A673 (cell line): ENCODE results near the gene CACNA2D1.

Experiments
- EZH2 ChIP-seq: fragments of 200-600 bp; sonication (generic); IDR thresholded peaks from 2 replicates; pipeline ENCODE4 v1.6.1; 2017; ENCODE audit warnings: borderline replicate concordance, low read depth, mild to moderate bottlenecking, mixed read lengths, antibody characterized with exemption, low read length; ENCODE audit not compliant: poor library complexity, severe bottlenecking
- TF ChIP-seq, protein P1 (sequence below): fragments of 300-800, 200-600 bp; sonication (generic); conservative IDR thresholded peaks from 2 replicates; pipeline ENCODE4 v1.5.1; 2017; ENCODE audit warnings: low read depth, mild to moderate bottlenecking, antibody characterized with exemption, low read length, moderate library complexity, mixed read lengths

DNA sequence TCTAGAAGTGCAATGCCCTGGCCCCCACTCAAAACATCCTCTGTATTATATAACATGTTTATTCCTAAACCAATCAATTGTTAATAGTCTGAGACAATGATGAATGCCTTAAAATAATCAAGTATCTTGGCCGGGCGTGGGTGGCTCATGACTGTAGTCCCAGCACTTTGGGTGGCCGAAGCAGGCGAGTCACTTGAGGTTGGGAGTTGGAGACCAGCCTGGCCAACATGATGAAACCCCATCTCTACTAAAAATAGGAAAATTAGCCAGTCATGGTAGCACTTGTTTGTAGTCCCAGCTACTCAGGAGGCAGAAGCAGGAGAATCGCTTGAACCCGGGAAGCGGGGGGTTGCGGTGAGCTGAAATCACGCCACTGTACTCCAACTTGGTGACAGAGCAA, 29.4 kb upstream of the CACNA2D1 start:
- TF ChIP-seq, protein P1, sequence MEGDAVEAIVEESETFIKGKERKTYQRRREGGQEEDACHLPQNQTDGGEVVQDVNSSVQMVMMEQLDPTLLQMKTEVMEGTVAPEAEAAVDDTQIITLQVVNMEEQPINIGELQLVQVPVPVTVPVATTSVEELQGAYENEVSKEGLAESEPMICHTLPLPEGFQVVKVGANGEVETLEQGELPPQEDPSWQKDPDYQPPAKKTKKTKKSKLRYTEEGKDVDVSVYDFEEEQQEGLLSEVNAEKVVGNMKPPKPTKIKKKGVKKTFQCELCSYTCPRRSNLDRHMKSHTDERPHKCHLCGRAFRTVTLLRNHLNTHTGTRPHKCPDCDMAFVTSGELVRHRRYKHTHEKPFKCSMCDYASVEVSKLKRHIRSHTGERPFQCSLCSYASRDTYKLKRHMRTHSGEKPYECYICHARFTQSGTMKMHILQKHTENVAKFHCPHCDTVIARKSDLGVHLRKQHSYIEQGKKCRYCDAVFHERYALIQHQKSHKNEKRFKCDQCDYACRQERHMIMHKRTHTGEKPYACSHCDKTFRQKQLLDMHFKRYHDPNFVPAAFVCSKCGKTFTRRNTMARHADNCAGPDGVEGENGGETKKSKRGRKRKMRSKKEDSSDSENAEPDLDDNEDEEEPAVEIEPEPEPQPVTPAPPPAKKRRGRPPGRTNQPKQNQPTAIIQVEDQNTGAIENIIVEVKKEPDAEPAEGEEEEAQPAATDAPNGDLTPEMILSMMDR = no peak
- TF ChIP-seq EZH2 = no peak
